GM19025 (cell line): ENCODE measurements around the gene TRABD2B.

Experiments used
- ATAC-seq: cut with Tn5 transposase; IDR thresholded peaks from one replicate; pipeline ENCODE4 v1.9.1; 2021; ENCODE audit warnings: mild to moderate bottlenecking, low read depth, moderate library complexity; ENCODE audit not compliant: unreplicated experiment

The TRABD2B gene

DNA sequence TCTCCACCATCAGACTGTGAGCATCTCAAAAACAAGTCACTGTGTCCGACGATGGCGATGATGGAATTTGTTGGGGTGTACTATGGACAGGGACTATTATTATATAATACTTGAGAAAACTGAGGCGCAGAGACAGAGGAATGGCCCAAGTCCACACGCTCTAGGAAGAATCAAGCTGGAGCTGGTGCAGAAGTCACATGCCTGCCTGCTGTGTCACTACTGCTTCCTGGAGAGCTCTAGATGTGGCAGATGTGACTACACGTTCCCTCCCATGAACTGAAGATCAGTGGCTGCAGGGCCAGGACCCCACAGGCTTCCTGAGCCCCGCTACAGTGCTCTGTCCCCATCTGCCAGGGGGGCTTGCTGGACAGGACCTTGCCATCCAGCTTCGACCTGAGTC is 56.9 kb downstream of the TRABD2B start:
- ATAC-seq = no peak

DNA sequence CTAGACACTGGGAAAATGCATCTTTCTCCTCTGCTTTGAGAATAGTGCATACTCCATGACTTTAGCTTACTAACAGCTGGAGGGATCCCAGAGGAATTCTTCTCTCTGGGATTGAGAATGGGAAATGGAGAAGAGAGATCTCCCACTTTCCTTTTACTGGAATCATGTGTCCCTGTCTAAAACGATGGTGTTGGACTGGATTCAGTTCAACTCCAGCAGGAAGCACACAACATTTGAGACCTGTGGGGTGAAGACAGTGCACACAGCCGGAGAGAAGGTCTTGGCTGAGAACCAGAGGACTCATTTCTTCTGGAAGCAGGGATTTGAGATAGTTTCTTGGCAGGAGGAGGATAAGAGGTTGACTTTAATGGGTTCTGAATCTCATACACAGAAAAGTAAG is 58.7 kb downstream of the TRABD2B start:
- no peak for ATAC-seq

DNA sequence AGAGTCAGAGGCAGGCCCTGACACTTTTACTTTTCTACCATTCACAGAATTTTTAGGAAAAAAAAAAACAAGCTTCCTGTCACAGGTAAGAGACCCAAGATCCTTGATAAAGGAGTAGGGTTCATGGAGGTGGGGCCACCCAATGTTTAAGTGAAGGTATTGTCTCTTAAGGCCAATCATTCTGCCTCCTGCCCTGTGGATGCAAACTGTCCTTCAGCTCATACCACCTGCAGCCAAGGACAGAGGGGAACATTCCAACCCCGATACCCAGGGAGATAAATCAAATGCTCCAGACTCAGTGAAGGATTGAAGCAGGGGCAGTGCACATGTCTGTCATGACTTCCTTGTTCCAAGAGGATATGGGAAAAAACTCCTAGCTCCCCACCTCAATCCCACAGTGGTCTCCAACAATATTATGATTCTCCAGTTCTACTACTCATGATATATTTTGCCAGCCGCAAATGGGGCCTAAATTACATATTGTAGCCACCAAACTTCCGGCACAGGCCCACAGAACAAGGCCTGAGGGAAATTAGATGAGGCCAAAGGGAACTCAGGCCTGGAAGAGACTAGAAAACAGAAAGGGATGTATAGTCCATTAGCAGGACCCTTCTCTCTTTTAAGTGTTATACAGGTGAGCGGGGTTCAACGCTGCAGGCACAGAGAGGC is 59.5 kb downstream of the TRABD2B start:
- no peak for ATAC-seq

DNA sequence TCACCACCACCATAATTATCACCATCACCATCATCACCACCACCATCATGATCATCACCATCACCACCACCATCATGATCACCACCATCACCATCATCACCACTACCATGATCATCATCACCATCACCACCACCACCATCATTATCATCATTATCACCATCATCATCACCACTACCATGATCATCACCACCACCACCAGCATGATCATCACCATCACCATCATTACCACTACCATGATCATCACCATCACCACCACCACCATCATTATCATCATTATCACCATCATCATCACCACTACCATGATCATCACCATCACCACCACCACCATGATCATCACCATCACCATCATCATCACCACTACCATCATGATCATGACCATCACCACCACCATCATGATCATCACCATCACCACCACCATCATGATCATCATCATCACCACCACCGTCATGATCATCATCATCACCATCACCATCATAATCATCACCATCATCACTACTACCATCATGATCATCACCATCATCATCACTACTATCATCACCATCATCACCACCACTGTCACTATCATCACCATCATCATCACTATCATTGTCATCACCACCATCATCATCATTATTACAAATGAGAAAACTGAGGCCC is 60.2 kb downstream of the TRABD2B start:
- ATAC-seq = no peak

DNA sequence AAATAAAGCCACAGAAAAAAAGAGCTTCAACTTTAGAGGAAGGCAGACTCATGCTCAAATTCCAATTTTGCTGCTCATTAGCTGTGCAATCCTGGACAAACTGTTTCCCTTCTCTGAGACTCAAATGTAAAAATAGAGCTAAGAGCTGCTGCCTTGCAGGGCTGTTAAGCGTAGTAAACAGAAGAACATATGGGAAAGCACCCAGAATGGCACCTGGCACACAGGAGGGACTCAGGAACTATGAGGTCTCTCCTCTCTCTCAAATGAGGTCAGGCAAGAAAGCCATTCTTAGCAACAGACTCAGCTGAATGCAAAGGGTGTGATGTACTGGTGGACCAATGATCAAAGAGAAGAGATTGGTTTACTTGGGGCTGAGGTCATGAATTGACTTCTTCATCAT is 61.3 kb downstream of the TRABD2B start:
- ATAC-seq = no peak

DNA sequence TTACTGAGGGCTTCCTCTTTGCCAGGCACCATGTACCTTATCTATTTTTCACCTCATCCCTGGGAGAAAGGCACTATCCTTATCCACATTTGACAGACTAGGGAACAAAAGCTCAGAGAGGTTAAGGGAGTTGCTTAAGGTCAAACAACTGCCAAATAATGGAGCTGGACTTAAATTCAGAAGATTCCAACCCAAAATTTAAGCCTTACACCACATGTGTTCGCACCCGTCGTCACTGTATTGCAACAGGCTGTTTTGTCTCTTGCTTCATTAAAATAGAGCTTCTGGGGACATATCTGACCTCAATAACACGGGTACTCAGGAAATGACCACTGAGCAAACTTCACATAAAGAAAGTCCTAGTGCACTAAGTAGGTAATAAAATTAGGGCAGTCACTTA is 62.0 kb downstream of the TRABD2B start:
- ATAC-seq = no peak

DNA sequence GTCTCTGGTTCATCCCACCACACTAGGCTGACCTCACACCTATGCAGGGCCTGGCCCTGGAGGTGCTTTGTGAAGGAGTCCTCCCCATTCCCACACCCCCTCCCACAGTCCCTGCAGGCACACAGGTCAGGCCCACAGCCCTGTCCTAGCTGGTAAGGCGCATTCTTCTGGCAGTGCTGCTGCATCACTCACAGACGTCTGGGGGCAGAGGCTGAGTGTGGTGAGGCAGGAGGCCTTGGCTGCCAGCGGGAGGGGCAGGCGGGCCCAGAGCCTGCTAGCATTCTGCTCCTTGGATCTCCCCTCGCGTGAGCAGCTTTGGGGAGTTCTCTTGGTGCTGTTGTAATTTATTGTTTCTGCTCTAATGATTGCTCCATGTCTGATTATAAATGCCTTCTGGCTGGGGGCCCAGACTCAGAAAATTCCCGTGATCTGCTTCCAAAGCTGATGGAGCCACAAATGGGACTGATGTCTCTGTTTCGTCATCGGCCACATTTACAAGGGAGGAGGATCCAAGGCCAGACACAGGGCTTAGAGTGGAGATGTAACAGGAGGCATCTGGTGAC is 62.9 kb downstream of the TRABD2B start:
- ATAC-seq = no peak

DNA sequence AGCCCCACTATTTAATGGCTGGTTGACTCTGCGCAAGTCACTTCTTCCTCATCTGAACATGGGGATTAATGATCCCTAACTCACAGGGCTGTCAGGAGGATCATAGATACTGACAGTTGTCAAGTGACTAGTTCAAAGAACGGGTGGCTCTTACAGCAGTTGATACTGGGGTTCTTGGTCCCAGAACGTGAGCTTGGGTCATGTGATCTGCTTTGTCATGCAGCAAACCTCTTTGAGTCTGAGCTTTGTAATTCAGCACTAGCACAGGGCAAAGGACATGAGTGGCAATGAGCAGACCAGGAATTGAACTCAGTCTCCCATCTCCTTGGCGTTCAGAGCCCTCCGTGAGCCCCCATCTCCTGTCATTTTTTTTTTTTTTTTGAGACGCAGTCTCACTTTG is 64.4 kb downstream of the TRABD2B start:
- no peak for ATAC-seq

DNA sequence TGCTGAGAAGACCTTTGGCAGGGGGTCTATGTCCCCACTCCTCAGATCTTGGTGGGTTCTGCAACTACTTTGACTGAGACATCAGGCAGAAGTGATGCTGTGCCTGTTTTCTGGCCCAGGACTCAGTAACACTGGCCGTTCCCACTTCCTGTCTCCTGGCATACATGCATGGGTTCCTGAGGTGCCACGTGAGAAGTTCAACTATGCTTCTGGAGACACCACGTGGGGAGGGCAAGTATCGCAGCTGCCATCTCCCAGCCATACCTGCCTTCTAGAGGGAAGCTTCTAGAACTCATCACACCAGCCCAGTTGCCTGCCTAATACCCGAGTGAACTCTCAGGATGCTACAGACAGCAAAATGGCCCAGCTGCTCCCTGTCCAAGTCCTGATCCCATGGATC is 65.8 kb downstream of the TRABD2B start:
- no peak for ATAC-seq

DNA sequence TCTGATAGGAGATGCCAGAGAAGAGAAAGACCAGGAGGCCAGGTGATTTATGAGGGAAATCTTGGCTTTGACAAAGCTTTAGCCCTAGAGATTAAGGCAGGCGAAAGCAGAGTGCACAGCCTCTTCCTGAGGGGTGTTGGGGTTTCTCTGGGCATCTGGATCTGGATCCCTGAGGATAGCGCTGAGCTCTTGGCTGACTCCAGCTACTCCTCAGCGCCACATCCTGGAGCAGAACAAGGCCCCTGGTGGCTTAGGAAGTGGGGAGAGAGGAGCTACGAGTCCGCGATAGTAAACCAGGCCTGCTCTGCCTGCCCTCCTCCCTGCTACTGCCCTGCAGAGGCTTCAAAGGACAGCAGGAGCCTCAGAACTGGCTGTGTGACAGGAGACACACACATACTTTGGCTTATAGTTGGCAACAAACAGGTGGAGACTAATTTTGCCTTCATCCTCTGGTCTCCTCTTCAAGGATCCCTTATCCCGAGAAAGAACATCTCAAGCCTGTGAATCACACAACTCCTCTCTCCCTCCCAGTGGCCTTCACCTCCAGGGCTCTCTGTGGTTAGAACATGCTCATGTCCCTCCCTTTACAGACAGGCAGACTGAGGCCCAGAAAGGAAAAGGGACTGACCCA is 66.9 kb downstream of the TRABD2B start:
- no peak for ATAC-seq

DNA sequence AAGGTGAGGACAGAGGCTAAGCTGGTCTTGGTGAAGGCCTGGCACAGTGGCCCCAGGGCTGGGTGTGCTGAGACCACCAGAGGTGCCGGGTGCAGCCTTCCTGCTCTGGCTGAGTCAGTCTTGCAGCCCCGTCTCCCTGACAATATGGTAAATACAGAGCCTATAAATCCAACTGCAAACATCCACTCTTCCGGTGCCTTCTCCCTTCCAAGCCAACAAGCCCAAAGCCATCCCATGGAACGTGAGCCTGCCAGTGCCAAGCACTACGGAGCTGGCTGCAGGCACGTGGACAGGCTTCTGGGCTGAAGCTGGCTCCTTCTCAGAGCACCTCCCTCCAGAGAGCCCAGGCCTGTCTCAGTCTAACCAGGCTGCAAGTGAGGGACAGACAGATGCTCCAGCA is 70.0 kb downstream of the TRABD2B start:
- no peak for ATAC-seq

DNA sequence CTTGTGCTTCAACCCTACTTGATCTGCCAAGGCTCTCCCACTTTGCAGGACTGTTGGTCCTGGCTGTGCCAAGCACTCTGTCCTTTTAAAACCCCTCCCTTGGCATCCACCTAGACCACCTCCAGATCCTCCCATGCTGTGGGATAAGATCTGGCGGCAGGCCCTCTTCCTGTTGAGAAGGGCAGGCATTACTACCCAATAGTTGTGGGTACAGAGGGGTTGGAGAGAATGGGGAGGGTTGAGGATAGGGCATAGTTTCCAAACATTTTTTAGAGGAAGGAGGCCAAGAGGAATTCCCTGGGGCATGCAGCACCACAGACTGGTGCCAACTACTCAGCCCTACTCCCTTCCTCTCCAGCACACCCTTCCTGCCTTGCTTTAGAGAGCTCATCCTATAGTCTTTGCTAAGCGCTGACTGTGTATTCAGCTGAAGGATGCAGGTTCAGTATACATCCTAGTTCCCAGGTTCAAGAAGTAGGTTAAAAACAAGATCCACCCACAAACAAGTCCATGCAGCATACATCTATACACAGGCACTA is 70.7 kb downstream of the TRABD2B start:
- no peak for ATAC-seq

DNA sequence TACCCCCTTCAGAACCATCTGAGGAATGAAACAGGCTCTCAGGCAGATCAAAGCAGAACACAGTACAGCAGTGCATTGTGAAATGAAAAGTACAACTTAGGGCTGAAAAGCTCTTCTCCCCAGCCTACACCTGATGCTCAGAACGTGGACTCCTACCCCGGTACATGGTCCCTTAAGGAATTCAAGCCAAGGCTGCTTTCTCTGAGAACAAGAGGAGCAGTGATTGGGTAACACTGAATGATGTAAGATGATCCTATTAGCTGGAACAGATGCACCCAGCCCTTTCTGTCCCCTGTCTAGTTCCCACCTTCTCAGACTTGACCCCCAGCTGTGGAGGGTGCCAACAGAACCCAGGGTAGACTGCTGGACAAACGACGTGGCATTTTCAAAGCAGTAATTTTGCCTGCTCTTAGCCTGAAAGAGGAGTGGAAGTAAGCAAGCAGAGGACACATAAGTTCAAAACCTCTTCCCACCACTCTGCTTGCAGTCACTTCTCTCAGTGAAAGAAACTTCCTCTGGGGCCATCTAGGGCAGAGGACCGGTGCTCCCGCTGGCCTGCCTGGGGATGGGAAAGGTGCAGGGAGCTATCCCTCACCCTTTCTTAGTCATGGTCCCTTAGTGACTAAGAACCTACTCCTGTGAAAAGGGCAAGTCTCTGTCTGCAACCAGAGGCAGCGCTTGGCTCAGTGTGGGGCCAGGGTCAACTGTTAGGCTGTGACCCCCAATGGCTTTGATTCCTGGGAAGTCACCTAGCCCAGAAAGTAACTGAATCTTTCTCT is 72.7 kb downstream of the TRABD2B start:
- no peak for ATAC-seq

DNA sequence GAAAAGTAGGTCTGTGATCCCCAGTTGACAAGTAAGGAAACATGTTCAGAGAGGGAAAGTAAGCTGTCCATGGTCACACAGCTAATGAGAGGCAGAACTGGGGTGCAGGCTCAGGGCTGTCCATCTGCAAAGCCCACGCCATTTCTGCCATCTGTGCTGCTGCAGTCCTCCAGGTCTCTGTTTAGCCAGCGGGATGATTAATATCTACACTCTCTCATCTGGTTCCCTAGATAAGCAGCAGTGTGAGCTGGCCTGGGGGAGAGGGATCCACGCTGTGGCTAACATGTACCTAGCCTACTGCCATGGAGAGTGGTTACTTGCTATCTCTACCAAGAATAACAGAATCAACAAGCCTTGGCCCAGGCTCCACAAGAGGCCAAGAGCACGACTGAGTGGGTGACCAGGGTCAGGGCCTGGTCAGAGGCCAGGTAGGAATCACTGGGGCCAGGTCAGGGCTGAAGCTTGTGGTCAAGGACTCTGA is 75.2 kb downstream of the TRABD2B start:
- no peak for ATAC-seq

DNA sequence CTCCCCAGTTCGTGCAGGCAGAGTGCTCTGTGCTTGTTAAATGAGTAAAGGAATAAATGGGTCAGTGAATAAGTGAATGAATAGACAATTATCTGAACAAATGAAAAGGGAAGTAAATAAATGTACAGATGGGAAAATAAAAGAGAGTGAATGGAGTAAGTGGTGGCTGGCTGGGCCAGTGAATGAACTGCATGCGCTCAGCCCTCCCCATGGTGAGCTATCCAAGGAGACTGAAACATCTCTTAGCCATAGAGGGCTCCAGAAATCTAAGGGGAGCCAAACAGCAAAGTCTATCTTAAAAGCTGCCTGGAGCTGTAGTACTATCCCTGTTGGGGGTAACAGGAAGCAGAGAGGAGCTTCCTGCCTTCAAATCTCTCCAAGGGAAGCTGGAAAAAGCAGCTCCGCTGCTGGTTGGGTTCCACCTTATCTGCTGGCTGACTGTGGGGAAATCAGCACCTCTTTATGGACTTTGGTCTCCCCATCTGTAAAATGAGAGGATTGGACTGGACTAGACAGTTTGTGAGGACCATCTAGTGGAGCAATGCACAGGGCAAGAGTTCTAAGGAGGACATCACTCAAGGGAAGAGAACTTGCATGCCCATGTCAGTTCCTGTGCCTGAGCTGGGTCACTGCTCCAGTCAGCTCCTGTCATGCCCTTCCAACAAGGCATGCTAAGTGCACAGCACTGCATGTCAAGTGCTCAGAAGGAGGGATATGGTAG is 77.9 kb downstream of the TRABD2B start:
- no peak for ATAC-seq

DNA sequence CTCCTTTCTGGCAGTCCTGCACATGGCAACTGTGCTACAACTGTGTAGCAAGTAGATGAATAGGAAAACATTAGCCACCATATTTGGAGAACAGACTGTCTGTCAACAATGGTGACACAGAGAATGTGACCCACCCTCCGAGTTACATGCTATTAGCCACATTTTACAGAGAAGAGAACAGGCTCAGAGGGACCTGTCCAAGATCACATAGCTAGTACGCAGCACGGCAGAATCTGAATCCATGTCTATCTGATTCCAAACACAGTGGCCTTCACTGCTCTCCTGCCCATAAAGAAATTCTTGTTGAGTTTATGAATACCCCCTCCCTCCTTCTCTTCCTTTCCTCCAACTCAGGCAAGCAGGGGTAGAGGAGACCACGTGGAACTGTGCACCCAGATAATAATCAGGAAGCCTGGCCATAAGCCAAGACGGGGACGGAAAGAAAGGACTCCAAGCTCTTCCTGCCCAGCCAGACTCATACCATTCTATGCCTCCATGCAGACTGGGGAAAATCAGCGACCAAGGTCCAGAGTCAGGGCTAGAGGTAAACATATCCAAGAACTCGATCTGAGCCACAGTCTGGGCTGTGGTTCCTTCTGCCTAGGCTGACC is 78.8 kb downstream of the TRABD2B start:
- ATAC-seq = no peak

DNA sequence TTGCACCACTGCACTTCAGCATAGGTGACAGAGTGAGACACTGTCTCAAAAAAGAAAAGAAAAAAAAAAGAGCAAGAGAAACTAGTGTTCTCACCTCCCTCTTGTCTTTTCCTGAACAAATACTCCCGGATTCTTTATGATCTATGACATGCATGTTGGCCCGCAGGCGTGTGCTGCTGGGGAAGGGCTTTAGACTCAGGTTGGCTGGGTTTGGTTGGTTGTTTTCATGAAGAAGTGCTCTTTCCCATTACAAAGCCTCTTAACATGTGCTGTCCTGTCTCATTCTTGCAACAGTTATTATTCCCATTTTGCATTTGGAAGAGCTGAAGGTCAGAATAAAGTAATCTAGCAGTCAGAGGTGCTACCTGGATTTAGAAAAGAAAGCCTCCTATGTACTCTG is 79.5 kb downstream of the TRABD2B start:
- ATAC-seq = no peak

DNA sequence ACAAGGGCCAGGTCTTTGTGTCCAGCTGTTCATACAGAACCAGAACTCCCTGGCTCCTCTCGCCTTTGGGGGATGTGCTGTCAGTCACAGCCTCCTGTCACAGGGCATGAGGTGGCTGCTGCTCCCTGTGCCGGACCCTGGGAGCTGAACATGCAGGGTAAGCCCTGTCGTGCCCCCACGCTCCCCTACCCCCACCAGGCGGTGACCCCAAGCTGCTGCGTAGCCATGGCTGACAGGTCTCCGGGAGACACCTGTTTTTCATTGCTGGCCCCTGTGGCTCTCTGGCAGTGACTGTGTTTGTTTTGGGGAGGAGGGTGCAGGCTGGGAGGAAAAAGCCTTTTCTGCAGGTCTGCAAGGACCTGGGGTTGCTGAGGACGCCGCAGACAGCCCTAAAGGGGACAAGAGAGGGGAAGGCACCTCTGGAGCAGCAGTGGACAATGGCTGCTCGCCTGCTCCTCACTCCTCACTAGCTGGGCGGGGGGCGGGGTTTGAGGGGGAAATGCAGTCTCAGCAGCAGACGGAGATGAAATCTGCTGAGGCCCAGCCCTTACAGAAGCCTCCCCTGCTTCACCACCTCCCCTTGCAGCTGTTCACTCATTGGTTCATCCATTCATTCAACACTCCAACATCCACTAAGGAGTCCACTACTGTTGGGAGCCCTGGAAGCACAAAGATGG is 81.4 kb downstream of the TRABD2B start:
- ATAC-seq = no peak
